ENCODE data around the gene PCP2. TPM values are rescaled to one million over a fixed set of nuclear protein-coding genes. Genes with fewer than 3 reads are reported as not detected.

The PCP2 gene
- total RNA-seq, 1 donor from 2014 or later, result not detected

- H3K9me3 ChIP-seq, result no peaks in the 10 kb centered on the region
- TF ChIP-seq POLR2AphosphoS5 (IDR thresholded peaks at IDR 0.05; ENCODE audit: insufficient read depth in 1 of 2, low read depth in 1 of 2), result peak; percentile 91 to 100
- TF ChIP-seq CTCF (IDR thresholded peaks at IDR 0.05), result no peak
- TF ChIP-seq POLR2A (IDR thresholded peaks at IDR 0.05), result peak in 1 of 2 donors; percentile 16
- peaks cover 40% of the 10 kb centered on the region for H3K4me1 ChIP-seq
Measured at GRCh38 chr19:7629347-7630054, 4.0 kb downstream of the PCP2 start, which contains the start of the genes PET100 and XAB2. Gene PET100, plus strand, starts transcription at chr19:7629793. Its CDS starts 41 bp downstream, at chr19:7629834. Gene XAB2, minus strand, starts transcription at chr19:7629545. Its CDS starts 18 bp downstream, at chr19:7629527.

GRCh38 chr19:7628589-7629311 is 4.8 kb downstream of the PCP2 start:
- H3K27me3 ChIP-seq, result no peaks in the 10 kb centered on the region
- peaks cover 40% of the 10 kb centered on the region for H3K4me1 ChIP-seq
- DNase-seq (ENCODE audit: extremely low spot score in 2 of 2), result no peak
- no peaks in the 10 kb centered on the region for H3K9me3 ChIP-seq
- TF ChIP-seq POLR2AphosphoS5 (IDR thresholded peaks at IDR 0.05; ENCODE audit: insufficient read depth in 1 of 2, low read depth in 1 of 2) (no peak), POLR2A (IDR thresholded peaks at IDR 0.05) (no peak)
- intact Hi-C loops (cut with DNase I), result no loop called here
- peak overlapping the region; percentile 78 to 90 for H3K4me3 ChIP-seq
- peak overlapping the region; percentile 80 for H3K27ac ChIP-seq
- peaks cover 0 to 34% of the 10 kb centered on the region in 2 donors for H3K36me3 ChIP-seq

More at GRCh38 chr19:7629347-7630054, 4.0 kb downstream of the PCP2 start, which contains the start of the genes PET100 and XAB2:
- Histone ChIP-seq H3K27ac (peak within 1 kb of the TSS; percentile 80), H3K36me3 (peaks cover 0 to 27% of the 10 kb centered on the region in 2 donors), H3K27me3 (no peaks in the 10 kb centered on the region), H3K4me3 (peak within 1 kb of the TSS; percentile 78 to 90)
- intact Hi-C loops (cut with DNase I), result no loop called here
- peak; percentile 99 for DNase-seq (ENCODE audit: extremely low spot score in 2 of 2)

GRCh38 chr19:7627166-7627565 is 6.4 kb downstream of the PCP2 start:
- Histone ChIP-seq H3K27ac (no peak overlapping the region), H3K4me3 (no peak overlapping the region), H3K9me3 (no peaks in the 10 kb centered on the region), H3K27me3 (no peaks in the 10 kb centered on the region), H3K4me1 (peaks cover 40% of the 10 kb centered on the region), H3K36me3 (peaks cover 0 to 50% of the 10 kb centered on the region in 2 donors)
- no peak for DNase-seq (ENCODE audit: extremely low spot score in 2 of 2)
- intact Hi-C loops (cut with DNase I), result no loop called here
- TF ChIP-seq CTCF (IDR thresholded peaks at IDR 0.05) (no peak), POLR2AphosphoS5 (IDR thresholded peaks at IDR 0.05; ENCODE audit: insufficient read depth in 1 of 2, low read depth in 1 of 2) (no peak), POLR2A (IDR thresholded peaks at IDR 0.05) (no peak)

GRCh38 chr19:7625763-7626372 is 7.7 kb downstream of the PCP2 start:
- Histone ChIP-seq H3K4me1 (peaks cover 33% of the 10 kb centered on the region), H3K27me3 (no peaks in the 10 kb centered on the region), H3K27ac (no peak overlapping the region), H3K36me3 (peaks cover 0 to 63% of the 10 kb centered on the region in 2 donors), H3K4me3 (no peak overlapping the region), H3K9me3 (no peaks in the 10 kb centered on the region)
- no peak for TF ChIP-seq POLR2A (IDR thresholded peaks at IDR 0.05)
- TF ChIP-seq POLR2AphosphoS5 (IDR thresholded peaks at IDR 0.05; ENCODE audit: insufficient read depth in 1 of 2, low read depth in 1 of 2), result no peak
- TF ChIP-seq CTCF (IDR thresholded peaks at IDR 0.05), result no peak
- DNase-seq (ENCODE audit: extremely low spot score in 2 of 2), result no peak
- intact Hi-C loops (cut with DNase I), result no loop called here

GRCh38 chr19:7624810-7625209 is 8.7 kb downstream of the PCP2 start:
- intact Hi-C loops (cut with DNase I), result no loop called here
- peaks cover 0 to 72% of the 10 kb centered on the region in 2 donors for H3K36me3 ChIP-seq

More at GRCh38 chr19:7624810-7625209, 8.7 kb downstream of the PCP2 start:
- Histone ChIP-seq H3K4me1 (peaks cover 23% of the 10 kb centered on the region), H3K27me3 (no peaks in the 10 kb centered on the region), H3K27ac (no peak overlapping the region), H3K9me3 (no peaks in the 10 kb centered on the region), H3K4me3 (no peak overlapping the region)
- no peak for DNase-seq (ENCODE audit: extremely low spot score in 2 of 2)
- no peak for TF ChIP-seq CTCF (IDR thresholded peaks at IDR 0.05)
- TF ChIP-seq POLR2AphosphoS5 (IDR thresholded peaks at IDR 0.05; ENCODE audit: insufficient read depth in 1 of 2, low read depth in 1 of 2), result no peak
- TF ChIP-seq POLR2A (IDR thresholded peaks at IDR 0.05), result no peak

All from vagina (tissue), 2 donors.